H1 (cell line): ENCODE data around the gene EFCAB10. TPM values are rescaled to one million over a fixed set of nuclear protein-coding genes. Genes with fewer than 3 reads are reported as not detected.

ENCODE experiments used
- BRCA1 ChIP-seq: IDR thresholded peaks from 2 replicates; pipeline ENCODE4 v1.6.1; 2012; ENCODE audit warnings: low read depth, low read length, improper control_type of control experiment
- CTBP2 ChIP-seq: IDR thresholded peaks from 2 replicates; pipeline ENCODE4 v1.7.0; 2011; ENCODE audit warnings: borderline replicate concordance, mild to moderate bottlenecking, moderate library complexity, mixed read lengths, low read length; ENCODE audit not compliant: insufficient read depth, insufficient read length
- CTCF ChIP-seq, 3 experiments: IDR thresholded peaks; 1 replicate in 2 of 3; 2 replicates in 1 of 3; pipeline versions ENCODE4 v1.5.1 to v1.6.1; 2011; ENCODE audit warnings: low read length in 3 of 3, mild to moderate bottlenecking in 3 of 3, inconsistent platforms in 2 of 3, low read depth in 1 of 3, moderate library complexity in 1 of 3; ENCODE audit not compliant: insufficient read depth in 1 of 3; ENCODE audit errors: control extremely low read depth in 1 of 3
- GTF2F1 ChIP-seq: IDR thresholded peaks from 2 replicates; pipeline ENCODE4 v1.6.1; 2012; ENCODE audit warnings: low read depth, low read length, improper control_type of control experiment, borderline replicate concordance
- HDAC2 ChIP-seq, 2 experiments: fragments of 300-600 bp in 1 of 2; sonication (generic) in 1 of 2; IDR thresholded peaks; 2 replicates each; pipeline ENCODE4 v1.6.1; 2011 to 2012; ENCODE audit warnings: low read depth in 2 of 2, low read length in 2 of 2, mild to moderate bottlenecking in 2 of 2, moderate library complexity in 2 of 2, borderline replicate concordance in 1 of 2, inconsistent platforms in 1 of 2
- TBP ChIP-seq: IDR thresholded peaks from 2 replicates; pipeline ENCODE4 v1.6.1; 2011; ENCODE audit warnings: low read depth, low read length, improper control_type of control experiment
- polyA plus RNA-seq, 7 experiments: library from polyadenylated mRNA; depleted of rRNA in 3 of 7; stranded (reverse) in 5 of 7; unstranded in 2 of 7; fragments of >200 nt in 5 of 7; fragments of 200-250 nt in 2 of 7; gene quantifications; 1 replicate in 5 of 7; 2 replicates in 1 of 7; 4 replicates in 1 of 7; pipeline versions ENCODE4 v1.2.1 to v1.2.3, GENCODE V29; 2011 to 2013; ENCODE audit warnings: missing spikeins in 2 of 7, mixed read lengths in 2 of 7
- total RNA-seq: library from RNA; stranded (reverse); fragmentation: NEBNext Ultra II Directional; extraction: Animal tissue kit (Norgen Biotek cat#: 25700); gene quantifications from 2 replicates; pipeline ENCODE4 v1.2.1, GENCODE V29; 2021

EFCAB10 gene
- total and polyA plus RNA-seq, 2 of the 8 experiments (the other 6 are each of a cell fraction or from before 2014, with no cell fraction given), result 0.80 to 3.1 TPM

GRCh38 chr7:105623906-105624305 is 42.6 kb upstream of the EFCAB10 start (continued):
- TF ChIP-seq CTCF (IDR thresholded peaks at IDR 0.05; ENCODE audit: control extremely low read depth in 1 of 3, insufficient read depth in 1 of 3, low read depth in 1 of 3, low read length in 3 of 3), result no peak
- TF ChIP-seq HDAC2 (IDR thresholded peaks at IDR 0.05; ENCODE audit: borderline replicate concordance in 1 of 2, low read depth in 2 of 2, low read length in 2 of 2), result no peak
- no peak for TF ChIP-seq GTF2F1
- no peak for TF ChIP-seq BRCA1
- no peak for TF ChIP-seq CTBP2
- no peak for TF ChIP-seq TBP
